Hematopoietic multipotent progenitor cell treated with erythropoietin and hydrocortisone succinate and interleukin-3 and kit ligand, for 6 days (in vitro differentiated cells): Measurements from ENCODE around the gene CAMTA1.

ENCODE experiments used
- DNase-seq: peaks from one replicate; pipeline ENCODE4 v3.0.0-alpha.2; 2015

CAMTA1 gene

DNA sequence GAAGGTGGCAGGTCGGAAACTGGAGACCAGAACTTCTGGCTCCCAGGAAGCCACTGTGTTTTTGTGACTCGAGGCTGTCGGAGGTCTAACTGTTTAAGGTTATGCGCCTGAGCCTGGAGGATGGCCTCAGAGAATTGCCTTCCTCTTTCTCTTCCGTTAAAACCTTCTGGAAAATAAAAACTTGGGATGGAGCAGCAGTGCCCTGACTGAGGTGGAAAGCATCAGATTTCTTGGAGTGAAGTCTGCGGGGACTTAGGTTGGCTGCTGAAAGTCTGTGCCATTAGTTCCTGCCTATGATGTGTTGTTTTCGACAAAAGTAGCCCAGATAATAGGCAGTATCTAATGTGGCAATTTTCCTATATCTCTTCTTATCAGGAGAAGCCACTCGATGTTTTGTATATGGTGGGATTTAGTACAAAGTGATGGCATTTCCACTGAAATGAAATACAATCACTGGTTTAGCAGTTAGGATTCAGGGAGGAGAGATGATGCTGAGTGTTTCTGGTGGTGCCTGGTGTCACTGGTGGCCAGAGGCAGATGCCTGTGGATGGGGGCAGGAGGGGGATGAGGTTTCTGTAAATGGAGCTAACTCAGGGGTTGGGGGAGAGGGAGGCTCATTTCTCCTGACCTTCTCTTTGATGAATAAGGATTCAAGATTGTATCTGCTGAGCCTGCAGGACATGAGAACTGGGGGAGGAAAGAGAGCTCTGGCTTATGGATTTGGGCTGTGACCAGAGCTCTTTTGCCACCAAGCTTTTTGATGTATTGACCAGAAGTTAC, 150.8 kb downstream of the CAMTA1 start:
- no peak for DNase-seq

GRCh38 chr1:6937048-6937447, 151.8 kb downstream of the CAMTA1 start:
- no peak for DNase-seq

DNA sequence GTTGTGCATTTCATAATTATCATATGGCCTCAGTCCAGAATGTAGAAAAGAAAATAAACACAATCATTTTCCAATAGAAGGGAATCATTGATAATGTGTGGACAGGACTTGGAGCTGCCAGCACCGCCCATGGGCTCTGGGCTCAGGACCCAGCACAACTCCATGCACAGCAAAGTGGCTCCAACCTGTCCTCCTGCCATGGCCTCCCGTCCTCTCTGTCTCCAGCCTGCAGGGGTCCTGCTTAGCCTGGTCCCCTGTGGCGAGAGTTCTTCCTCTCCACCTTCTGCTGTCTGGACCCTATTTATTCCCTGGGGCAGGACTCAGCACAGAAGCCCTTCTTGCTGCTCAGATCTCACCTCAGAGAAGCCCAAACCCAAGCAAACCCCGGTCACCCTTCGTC, 154.1 kb downstream of the CAMTA1 start:
- DNase-seq = no peak

DNA sequence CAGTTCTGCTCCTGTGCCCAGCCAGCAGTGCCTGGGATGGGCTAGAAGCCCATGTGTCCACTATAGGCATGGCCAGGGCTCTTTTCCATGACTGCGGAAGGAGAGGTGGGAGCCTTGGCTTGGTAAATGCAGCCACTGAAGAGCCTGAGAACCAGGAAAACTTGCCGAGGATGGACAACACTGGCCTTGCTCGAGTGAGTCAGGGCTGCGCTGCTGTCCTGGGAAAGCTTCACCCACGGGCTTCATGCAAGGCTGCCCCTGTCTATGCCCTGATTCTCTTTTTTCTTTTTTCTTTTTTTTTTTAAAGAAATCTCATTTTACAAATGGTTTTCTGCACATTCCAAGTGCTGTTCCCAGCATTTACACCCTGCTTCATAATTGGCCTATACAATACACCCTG, 156.5 kb downstream of the CAMTA1 start:
- no peak for DNase-seq

DNA sequence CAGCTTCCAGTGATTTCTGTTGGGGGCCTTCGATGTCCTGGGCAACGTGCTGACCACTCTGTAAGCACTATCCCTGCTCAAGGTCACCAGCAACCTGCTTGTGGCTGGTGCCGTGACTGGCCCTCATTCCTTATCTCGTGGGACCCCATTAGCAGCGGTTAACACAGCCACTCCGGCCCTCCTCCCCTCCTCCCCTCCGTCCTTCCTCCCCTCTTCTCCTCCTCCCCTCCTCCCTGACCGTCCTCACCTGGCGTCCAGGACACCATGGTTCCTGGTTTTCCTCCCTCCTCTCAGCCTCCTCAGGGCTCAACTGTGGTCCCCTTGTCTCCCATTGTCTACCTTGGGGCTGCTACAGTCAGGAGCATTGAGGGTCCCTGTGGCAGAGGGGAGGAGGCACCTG, 157.7 kb downstream of the CAMTA1 start:
- no peak for DNase-seq

DNA sequence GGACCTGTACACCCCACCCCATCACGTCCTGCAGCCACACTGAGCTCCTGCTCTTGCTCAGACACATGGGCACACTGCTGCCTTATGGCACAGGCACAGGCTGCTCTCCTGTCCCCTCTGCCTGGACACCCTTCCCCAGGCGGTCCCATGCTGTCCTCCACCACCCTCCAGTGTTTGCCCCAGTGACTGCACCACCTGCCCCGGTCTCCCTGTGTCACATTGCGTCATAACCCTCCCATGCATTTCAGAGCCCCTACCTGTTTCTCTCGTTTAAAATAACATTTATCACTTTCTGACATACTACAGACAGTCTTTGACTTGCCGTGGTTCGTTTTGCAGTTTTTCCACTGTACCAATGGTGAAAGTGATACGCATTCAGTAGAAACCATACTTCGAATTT, 159.2 kb downstream of the CAMTA1 start:
- no peak for DNase-seq

GRCh38 chr1:6947952-6948351, 162.7 kb downstream of the CAMTA1 start:
- no peak for DNase-seq

DNA sequence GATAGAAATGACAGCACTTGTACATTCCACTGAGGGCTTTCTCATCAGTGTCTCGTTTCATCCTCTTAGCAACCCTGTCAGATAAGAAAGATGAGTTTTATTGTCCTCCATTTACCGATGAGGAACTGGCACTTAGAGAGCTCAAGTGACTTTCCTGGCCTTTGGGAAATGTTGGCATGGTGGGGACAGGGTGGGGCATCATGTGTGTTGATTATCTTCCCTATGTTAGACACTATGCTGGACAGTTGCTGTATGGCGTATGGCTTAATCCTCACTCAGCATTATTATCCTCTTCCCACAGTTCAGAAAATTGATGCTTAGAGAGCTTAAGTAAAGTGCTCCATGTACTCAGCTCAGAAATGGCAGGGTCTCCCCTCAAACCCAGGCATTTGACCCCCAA, 163.2 kb downstream of the CAMTA1 start:
- DNase-seq = no peak

- DNase-seq = no peak
Observed at GRCh38 chr1:6948861-6949260, 163.6 kb downstream of the CAMTA1 start.

- no peak for DNase-seq
Observed at GRCh38 chr1:6950001-6950765, 164.9 kb downstream of the CAMTA1 start.

GRCh38 chr1:6951536-6951935, 166.3 kb downstream of the CAMTA1 start:
- no peak for DNase-seq

DNA sequence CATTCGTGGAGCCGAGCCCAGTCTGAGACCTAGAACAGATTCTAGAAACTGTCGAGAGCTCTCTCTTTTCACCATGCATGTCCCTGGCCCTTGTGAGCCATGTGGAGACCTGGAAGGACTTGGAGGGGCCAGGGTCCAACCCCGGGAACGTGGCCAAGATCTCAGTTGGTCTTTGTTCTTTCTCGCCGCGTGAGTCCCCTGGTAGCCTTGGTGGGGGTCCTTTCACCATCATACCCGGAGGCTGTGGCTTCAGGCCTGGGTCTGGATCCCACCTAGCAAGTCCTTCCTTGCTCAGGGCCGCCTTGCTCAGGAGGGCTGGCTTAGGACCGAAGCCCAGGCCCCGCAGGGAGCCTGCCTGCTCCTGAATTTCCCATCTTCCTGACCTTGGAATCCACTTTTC, 168.0 kb downstream of the CAMTA1 start:
- DNase-seq = no peak

DNA sequence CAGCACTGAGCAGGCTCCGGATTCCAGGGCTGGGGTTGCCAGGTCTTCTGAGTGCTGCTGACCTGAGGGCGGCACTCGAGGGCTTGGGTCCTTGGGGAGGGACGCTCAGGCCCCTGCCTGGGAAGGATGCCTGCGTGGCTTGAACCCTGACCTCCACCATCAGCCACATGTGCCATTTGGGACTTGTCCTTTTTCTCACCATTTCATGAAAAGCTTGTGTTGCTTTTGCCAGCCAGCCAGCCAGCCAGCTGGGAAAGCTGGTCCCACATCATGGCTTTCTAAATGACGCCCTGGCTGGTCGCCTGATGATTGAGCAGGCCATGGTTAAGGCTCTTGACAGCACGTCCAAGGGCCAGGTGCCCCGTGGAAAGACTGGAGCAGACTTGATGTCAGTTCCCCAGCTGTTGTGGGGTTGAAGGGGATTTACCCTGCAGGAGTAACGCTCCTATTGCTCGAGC, 168.7 kb downstream of the CAMTA1 start:
- no peak for DNase-seq

GRCh38 chr1:6954591-6954990, 169.3 kb downstream of the CAMTA1 start:
- no peak for DNase-seq

- DNase-seq = no peak
Observed at GRCh38 chr1:6955357-6956094, 170.3 kb downstream of the CAMTA1 start.

DNA sequence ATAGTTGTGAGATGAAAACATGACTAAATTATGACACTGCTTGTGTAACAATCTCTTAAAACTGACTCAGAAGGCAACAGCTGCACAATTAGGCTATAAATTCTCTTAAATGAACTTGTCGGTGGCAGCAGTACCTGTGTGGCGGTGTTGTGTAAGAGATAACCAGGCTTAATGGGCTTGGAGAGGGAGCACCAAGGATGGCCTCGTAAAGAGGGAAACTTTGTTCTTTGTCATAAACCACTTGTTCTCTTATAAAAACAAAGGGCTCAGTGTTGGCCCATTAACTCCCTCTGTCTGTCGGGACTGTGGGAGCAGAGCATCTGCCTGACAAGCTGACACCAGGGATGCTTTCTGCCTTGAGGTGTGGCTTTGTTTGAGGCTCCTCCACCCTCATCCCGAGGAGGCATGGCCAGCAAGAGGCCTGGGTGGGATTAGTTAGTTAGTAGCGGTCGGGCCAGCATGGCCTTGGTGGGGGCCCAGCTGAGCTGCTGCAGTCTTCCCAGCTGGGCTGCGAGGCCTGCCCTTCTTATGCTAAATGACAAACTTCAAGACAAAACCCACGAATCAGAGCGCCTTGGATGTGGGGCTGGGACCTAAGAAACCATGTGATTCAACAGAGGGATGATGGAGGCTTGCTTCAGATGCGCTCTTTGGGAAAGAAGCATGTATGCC, 171.4 kb downstream of the CAMTA1 start:
- DNase-seq = no peak

DNA sequence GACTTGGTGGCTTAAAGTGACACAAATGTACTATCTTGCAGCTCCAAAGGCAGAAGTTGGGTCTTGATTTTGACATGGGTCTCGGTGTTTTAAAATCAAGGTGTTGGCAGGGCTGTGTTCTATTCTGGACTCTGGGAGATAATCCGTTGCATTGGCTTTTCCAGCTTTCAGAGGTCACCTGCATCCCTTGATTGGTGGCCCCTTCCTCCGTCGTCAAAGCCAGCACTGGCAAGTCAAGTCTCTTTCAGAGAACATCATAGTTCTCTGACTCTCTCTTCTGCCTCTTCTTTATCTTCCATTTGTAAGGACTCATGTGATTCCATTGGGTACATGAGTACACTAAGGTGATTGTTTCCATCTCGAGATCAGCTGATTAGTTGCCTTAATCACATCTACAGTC, 172.1 kb downstream of the CAMTA1 start:
- DNase-seq = no peak

GRCh38 chr1:6958407-6959030, 173.3 kb downstream of the CAMTA1 start:
- DNase-seq = no peak

DNA sequence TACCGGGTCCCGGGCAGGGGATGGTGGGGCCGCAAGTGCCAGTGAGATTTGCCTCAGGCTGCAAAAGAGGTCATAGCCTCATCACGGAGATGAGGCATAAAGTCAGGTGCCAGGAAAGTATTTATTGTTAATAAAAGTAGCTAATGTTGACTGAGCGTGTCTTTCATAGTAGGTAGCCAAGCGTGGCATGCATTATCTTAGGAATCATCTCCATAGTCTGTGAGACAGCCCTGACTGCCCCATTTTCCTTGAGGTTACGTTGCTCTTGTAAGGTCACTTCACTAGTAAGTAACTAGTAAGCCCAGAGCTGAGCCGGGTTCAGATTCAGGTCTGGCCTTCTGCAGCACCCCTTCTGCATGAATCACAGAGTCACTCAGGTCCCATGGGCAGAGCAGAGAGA, 174.2 kb downstream of the CAMTA1 start:
- DNase-seq = no peak

DNA sequence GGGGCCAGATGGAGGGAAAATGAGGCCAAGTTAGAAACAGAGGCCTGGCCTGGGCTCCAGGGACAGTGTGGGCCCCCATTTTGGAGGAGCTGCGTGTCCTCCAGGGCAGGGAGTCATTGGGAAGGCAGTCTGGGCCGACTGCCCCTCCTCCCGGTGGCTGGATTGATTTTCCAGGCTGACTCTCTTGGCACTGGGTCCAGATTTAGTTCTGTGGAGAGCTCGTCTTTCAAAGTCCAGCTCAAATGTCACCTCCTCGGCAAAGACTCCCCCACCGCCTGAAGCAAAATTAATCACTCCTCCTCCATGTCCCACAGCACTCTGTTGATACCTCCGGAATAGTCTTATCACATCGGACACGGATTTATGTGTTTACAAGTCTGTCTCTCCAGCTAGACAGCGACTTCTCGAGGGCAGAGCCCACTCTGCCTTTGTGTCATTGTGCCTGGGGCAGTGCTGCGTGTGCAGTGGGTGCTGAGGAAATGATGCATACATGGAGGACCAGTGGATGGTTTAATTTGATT, 175.1 kb downstream of the CAMTA1 start:
- no peak for DNase-seq

GRCh38 chr1:6960860-6961259, 175.6 kb downstream of the CAMTA1 start:
- DNase-seq = no peak

DNA sequence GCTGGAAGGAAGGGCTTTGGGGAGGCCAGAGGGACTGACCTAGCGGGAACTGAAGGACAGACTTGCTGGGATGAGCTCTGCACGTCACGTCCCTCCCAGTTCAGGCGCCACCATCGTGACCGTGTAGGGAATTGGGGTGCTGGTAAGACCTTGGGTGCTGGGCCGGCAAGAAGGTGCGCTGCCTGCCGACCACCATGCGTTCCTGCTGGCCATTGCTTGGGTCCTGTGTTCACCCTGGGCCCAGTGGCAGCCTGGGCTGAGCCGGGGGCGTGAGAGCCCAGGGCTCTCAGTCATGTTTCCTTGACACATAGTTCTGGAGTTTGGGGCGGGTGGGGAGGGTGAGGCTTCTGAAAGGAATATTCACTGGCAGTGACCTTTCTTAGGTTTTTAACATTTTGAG, 176.0 kb downstream of the CAMTA1 start:
- DNase-seq = no peak
